HuH-7.5 (cell line): ENCODE measurements around the gene MORN1.
A peak's percentile ranks its signal among the peaks of the same experiment; 100 is the strongest.

Experiments used
- DNase-seq: peaks from one replicate; pipeline ENCODE4 v3.0.0; 2011; ENCODE audit warnings: low spot score

The MORN1 gene

DNA sequence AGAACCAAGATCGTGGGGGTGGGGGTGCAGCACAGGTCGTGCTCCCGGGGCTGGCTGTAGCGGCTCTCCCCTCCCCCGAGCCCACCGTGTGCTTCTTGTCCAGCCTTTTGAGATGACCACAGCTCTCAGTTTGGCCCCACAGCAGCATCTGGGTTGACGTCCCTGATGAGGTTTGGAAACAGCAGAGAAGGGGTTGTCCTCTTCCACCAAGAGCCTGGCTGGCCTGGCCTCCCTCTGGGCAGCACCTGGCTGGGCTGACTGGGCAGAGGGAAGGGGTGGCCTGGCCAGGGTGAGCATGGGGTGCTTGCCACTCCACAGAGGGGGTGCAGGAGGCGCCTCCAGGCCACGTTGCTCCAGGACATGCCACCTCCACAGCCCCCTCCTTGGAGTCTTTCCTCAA is 101.7 kb downstream of the MORN1 start:
- no peak for DNase-seq

- DNase-seq: no peak
These were observed 102.4 kb downstream of the MORN1 start for GRCh38 chr1:2288816-2289536.

DNA sequence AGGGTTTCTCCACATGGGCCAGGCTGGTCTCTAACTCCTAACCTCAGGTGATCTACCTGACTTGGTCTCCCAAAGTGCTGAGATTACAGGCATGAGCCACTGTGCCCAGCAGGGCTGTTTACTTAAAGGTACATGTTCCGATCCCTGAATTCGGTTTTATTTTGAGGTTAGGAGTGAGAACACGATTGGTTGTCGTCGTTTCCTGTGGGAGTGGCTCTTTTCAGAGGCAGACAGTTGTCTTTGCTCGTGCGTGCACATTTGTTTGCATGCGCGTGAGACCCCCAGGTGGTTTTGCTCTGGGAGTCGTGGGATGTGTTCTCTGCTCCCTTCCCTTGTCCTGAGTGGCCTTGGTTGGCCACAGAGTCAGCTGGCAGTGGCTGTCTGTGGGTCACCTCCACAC is 103.0 kb downstream of the MORN1 start:
- DNase-seq: no peak

DNA sequence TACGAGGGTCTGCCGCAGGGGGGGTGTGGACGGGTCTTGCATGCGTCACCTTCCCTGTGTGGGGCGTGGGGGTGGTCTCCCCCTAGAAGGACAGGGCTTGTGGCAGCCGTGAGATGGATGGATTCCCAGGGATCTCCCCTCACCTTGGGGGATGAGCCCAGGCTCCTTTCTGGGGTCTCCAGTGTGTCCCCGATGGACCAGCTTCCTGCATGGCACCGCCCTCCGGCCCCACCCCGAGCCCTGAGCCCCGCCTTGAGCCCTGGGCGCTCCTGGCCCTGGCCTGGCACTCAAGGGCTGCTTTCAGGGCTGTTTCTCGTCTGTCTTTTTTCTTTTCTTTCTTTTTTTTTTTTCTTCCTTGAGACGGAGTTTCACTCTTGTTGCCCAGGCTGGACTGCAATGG is 103.7 kb downstream of the MORN1 start:
- DNase-seq: no peak

DNA sequence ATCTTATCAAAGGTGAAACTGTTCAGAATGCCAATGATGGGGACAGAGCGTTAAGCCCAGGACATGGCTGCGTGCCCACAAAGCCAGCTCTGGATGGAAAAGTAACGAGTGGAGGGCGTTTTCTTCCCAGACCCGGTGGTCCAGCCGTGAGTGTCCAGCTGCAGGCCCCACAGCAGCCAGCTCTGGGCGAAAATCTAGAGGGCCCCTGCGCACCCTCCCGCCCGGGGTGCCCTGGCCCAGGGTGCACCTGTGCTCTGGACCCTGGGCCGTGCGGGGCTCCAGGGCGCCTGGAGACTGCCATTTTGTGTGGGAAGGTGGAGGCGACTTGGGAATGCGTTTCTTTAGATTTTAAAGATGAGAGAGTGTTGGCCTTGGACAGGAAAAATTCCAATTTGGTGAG is 104.4 kb downstream of the MORN1 start:
- DNase-seq: no peak

- DNase-seq: peak; percentile 46
These were observed 106.4 kb downstream of the MORN1 start for GRCh38 chr1:2284932-2285331.

DNA sequence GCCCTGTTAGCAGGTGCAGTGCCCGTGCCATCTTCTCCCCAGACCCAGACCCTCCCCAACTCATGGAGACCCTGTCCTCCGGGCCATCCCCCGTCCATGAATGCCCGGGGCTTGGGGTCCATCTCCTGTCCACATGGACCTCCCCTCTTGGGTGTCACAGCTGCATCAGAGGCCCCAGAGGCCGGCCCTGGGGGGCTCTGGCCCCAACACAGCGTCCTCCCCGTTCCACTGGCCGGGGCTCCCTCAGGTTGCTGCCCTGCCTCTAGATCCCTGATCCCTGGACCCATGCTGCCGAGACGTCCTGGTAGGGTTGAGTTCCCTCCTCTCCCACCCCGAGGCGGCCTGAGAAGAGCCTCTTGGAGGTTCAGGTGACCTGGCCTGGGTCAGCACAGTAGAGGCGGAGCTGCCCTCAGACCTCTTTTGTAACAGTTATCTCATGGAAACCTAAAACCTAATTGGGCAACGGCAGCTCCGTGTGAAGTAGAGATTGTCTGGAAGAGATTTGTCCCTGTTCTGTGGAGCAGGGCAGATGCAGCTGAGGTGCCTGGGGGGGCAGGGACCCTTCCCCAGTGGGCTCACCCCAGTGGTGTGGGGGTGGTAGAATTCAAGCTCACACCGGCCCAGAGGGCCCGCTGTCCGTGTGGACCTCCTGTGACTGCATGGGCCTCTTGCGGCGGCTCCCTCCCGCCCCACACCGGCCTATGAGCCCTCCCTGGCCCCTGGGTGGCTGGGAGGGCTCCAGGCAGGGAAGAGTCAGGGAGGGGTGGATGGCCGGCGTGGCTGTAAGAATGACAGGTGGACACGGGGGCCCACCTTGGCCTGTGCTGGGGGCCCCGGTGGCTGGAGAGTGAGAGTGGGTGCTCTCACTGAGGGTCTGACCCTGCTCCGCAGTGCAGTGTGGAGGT is 107.1 kb downstream of the MORN1 start:
- DNase-seq: peak; percentile 62

DNA sequence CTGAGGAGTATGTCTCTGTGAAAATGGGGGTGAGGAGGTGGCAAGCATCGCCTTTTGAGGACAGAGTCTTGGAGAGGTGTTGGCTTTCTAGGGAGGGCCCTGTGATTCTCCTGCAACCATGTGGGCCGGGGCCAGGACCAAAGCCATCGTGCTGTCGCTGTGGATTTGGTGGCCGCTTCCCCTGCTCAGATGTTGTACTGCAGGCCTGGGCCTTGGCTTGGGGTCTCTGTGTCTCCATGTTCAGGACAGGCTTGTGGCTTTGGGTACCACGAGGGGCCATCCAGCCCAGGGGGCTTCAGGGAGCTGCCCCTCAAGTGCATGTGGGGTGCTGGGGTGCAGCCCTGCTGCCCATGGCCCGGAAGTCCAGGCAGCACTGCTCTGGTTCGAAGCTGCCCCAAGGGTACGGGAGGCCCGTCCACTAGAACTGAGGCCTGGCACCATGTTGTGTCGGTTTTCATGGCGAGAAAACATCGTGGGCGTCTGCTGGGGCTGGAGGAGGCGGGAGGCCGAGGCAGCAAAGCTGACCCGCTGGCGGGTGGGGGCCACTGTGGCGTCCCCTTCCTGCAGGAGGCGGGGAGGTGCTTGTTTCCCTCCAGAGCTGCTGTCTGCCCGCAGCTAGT is 107.9 kb downstream of the MORN1 start:
- no peak for DNase-seq

GRCh38 chr1:2282556-2283270 is 108.6 kb downstream of the MORN1 start:
- DNase-seq: no peak

DNA sequence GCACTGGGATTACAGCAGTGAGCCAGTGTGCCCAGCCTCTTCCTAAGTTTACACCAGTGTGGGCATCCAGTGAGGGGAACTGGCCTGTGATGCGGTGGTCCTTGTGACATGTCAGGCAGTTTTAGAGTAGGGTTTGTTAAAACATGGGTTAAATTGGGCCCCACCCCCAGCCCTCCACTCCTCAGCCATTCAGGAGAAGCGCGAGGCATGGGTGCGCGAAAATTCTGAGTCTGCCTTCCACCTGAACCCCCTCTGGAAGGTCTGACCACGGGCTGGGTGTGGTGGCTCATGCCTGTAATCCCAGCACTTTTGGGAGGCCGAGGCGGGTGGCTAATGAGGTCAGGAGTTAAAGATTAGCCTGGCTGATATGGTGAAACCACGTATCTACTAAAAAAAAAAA is 111.5 kb downstream of the MORN1 start:
- no peak for DNase-seq

GRCh38 chr1:2279210-2279639 is 112.1 kb downstream of the MORN1 start:
- DNase-seq: peak; percentile 64

DNA sequence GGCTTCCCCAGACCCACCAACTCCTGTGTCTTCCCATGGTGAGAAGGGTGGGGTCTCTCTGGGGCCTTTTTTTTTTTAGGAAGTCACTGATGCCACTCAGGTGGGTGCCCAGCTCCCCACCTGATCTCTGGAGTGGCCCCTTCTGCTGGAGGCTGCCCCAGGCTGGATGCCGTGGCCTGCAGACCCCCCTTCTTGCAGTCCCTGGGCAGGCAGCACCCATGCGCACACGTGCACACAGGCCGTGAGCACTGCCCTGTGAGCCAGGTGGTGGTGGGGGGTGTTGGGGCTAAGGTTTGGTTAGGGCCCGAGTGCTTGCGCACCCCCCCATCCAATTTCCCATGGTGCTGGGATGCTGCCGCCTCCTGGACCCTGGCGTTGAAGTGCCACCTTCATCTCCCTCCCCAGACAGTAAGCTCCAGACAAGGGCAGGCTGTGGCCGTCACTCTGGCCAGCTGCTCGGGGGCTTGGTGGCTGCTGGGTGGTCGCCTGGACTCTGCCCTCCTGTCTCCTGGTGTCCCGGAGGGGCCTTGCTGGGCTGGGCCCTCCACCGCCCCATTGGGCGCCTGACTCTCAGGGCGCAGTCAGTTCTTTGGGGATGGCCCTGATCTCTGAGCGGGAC is 112.7 kb downstream of the MORN1 start:
- no peak for DNase-seq

GRCh38 chr1:2277741-2278488 is 113.4 kb downstream of the MORN1 start:
- no peak for DNase-seq

- no peak for DNase-seq
These were observed 114.4 kb downstream of the MORN1 start for GRCh38 chr1:2276803-2277580.

DNA sequence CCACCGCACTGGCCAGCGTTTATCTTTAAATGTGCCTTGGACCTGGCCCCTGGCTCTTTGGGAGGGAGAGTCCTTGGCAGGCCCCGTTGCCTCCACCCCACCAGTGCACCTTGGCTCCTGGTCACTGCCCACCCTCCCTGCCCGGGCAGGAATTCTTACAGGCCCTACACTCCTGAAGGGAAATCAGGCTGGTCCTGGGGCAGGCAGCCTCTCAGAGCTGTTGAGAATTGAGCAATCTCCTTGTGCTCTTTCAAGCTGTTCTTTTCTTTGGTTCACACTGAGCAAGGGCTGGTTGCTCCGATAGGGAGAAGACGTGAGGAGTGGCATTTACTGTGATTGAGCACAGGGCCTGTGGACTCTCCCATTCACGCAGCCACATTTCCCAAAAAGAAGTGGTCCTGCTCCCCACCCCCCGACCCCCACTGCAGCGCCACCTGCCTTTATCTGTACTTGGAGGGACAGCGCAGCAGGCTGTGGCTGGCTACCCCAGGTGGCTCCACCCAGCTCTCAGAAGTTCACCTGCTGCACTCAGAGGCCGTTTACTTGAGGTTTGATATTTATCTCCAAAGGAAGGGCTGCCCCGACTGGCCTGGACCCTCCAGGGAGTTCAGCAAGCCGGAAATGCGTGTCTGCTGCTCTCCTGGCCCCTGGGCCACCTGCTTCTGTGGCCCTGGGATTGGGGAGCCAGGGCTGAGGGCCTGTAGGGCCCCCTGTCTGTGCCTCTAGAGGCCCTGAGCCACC is 115.4 kb downstream of the MORN1 start:
- no peak for DNase-seq

DNA sequence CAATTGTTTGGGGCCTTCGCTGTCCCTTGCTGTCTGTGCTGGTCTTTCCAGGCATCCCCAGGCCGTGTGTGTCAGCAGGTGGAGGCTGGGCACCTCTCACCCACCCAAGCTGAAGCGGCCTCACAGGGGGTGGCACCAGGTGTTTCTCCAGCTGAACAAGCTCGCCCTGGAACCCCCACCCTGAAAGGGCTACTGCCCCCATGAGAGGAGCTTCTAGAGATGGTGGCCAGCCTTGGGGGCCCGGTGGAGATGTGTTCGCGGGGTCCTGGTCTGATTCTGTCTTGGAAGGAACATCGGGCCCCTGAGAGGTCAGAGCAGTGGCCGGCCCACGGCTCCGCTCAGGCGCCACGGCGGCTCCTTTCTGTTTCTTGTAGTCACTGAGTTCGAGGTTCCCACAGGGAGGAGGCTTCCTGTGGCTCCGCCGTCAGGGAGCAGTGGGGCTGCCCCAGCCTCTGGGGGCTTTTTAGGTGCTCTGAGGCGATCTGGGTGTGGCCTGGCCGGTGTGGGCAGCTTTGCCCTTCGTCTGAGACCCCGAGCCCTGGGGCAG is 116.4 kb downstream of the MORN1 start:
- no peak for DNase-seq

DNA sequence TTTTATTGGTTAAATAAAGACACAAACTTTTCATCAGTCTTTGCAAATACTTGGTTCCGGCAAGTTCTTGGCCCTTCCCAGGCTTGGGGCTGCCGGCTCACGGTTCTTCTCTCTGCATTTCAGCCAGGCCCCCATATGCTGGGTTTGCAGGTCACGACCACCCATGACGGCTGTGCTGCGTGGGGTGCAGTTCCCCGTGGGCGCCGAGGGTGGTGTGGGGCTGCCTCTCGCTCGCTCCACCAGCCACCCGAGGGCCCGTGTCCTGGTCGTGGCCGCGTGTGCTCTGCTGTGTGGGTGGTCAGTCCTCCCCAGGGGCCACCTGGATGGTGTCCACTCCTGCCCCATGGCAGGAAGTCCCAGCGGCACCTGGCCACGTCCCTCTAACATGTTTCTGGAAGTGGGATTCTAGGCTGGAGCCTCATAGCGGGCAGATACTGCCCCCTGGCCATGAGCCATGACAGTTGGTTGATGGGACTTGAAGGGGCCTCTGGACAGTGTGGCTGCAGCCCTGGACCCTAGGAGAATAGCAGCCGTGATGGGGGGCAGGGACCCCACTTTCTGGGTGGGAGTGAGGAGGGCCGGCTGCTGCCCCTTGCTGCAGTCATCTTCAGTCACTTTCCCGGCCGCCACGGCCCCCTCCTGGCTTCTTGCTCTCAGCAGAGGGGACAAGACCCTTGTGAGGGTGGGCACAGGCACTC is 117.0 kb downstream of the MORN1 start:
- DNase-seq: no peak

- no peak for DNase-seq
These were observed 117.8 kb downstream of the MORN1 start for GRCh38 chr1:2273401-2274090.
